ENCODE results near the gene ASB11. TPM values are rescaled to one million over a fixed set of nuclear protein-coding genes. Genes with fewer than 3 reads are reported as not detected.
A peak's percentile ranks its signal among the peaks of the same experiment; 100 is the strongest.
"Not testable (repeated sequence)": the region's sequence is repeated elsewhere in the genome, so short reads cannot be mapped to it uniquely, and the experiment has no call there.

ASB11 gene
- total RNA-seq, 2 donors from 2014 or later, result 0.12 to 0.17 TPM

GRCh38 chrX:15319075-15319474, 3.6 kb upstream of the ASB11 start:
- DNase-seq (no peak), ATAC-seq (no peak)
- intact Hi-C loops (cut with DNase I, micrococcal nuclease), result no loop called here

- intact Hi-C loops (cut with DNase I, micrococcal nuclease), result no loop called here
- no peak for DNase-seq
- ATAC-seq, result no peak
These were observed 968 bp downstream of the ASB11 start for GRCh38 chrX:15314472-15314871.

GRCh38 chrX:15311119-15311518, 4.3 kb downstream of the ASB11 start:
- ATAC-seq (no peak), DNase-seq (no peak)
- intact Hi-C loops (cut with DNase I, micrococcal nuclease), result no loop called here

GRCh38 chrX:15310117-15310516, 5.3 kb downstream of the ASB11 start:
- no peak for ATAC-seq
- intact Hi-C loops (cut with DNase I, micrococcal nuclease), result no loop called here
- no peak for DNase-seq

- ATAC-seq; DNase-seq; intact Hi-C loops (cut with DNase I, micrococcal nuclease): not testable (repeated sequence)
These were observed 9.5 kb downstream of the ASB11 start for GRCh38 chrX:15305899-15306298.

- DNase-seq (peak; percentile 15 to 50), ATAC-seq (peak; percentile 88)
These were observed 13.5 kb downstream of the ASB11 start for GRCh38 chrX:15301924-15302323.

GRCh38 chrX:15299941-15300851, 15.2 kb downstream of the ASB11 start:
- ATAC-seq (peak; percentile 72), DNase-seq (no peak)
- intact Hi-C loops (cut with DNase I, micrococcal nuclease), result no loop called here

More at GRCh38 chrX:15301924-15302323, 13.5 kb downstream of the ASB11 start:
- intact Hi-C loops (cut with DNase I, micrococcal nuclease), result no loop called here

- ATAC-seq, result no peak
- DNase-seq, result no peak
- intact Hi-C loops (cut with DNase I, micrococcal nuclease), result no loop called here
These were observed 16.7 kb downstream of the ASB11 start for GRCh38 chrX:15298780-15299179.

- intact Hi-C loops (cut with DNase I, micrococcal nuclease), result no loop called here
- DNase-seq (no peak), ATAC-seq (no peak)
These were observed 17.2 kb downstream of the ASB11 start for GRCh38 chrX:15298201-15298600.

GRCh38 chrX:15293451-15293850, 22.0 kb downstream of the ASB11 start:
- DNase-seq (no peak), ATAC-seq (no peak)
- intact Hi-C loops (cut with DNase I, micrococcal nuclease), result no loop called here

- DNase-seq (no peak), ATAC-seq (no peak)
- intact Hi-C loops (cut with DNase I, micrococcal nuclease), result no loop called here
These were observed 22.6 kb downstream of the ASB11 start for GRCh38 chrX:15292861-15293260.

GRCh38 chrX:15277604-15278003, 37.8 kb downstream of the ASB11 start:
- intact Hi-C loops (cut with DNase I, micrococcal nuclease), result no loop called here
- ATAC-seq (no peak), DNase-seq (no peak)

- intact Hi-C loops (cut with DNase I, micrococcal nuclease), result no loop called here
- ATAC-seq, result no peak
- DNase-seq, result no peak
These were observed 40.5 kb downstream of the ASB11 start for GRCh38 chrX:15274946-15275345.

GRCh38 chrX:15273275-15273674, 42.2 kb downstream of the ASB11 start:
- ATAC-seq; intact Hi-C loops (cut with DNase I, micrococcal nuclease); DNase-seq: not testable (repeated sequence)

GRCh38 chrX:15271757-15272156, 43.7 kb downstream of the ASB11 start:
- DNase-seq (no peak), ATAC-seq (no peak)
- intact Hi-C loops (cut with DNase I, micrococcal nuclease), result no loop called here

- peak; percentile 42 to 47 for DNase-seq
- intact Hi-C loops (cut with DNase I, micrococcal nuclease), result no loop called here
- ATAC-seq, result peak; percentile 82
These were observed 45.6 kb downstream of the ASB11 start, which contains the start of gene ASB9 for GRCh38 chrX:15269618-15270521. Gene ASB9, minus strand, starts transcription at chrX:15270083. Its CDS starts 209 bp downstream, at chrX:15269874.

- intact Hi-C loops (cut with DNase I, micrococcal nuclease), result no loop called here
- no peak for ATAC-seq
- DNase-seq, result no peak
These were observed 46.3 kb downstream of the ASB11 start for GRCh38 chrX:15269120-15269519.

- intact Hi-C loops (cut with DNase I, micrococcal nuclease), result no loop called here
- DNase-seq (no peak), ATAC-seq (no peak)
These were observed 60.6 kb downstream of the ASB11 start for GRCh38 chrX:15254852-15255251.

GRCh38 chrX:15245896-15246295, 69.5 kb downstream of the ASB11 start:
- DNase-seq (no peak), ATAC-seq (no peak)
- intact Hi-C loops (cut with DNase I, micrococcal nuclease), result no loop called here

- no peak for DNase-seq
- ATAC-seq, result no peak
- intact Hi-C loops (cut with DNase I, micrococcal nuclease), result no loop called here
These were observed 71.0 kb downstream of the ASB11 start for GRCh38 chrX:15244421-15244820.
